GM10266 (cell line): Measurements from ENCODE around the gene ICOS.

Source experiments
- DNase-seq: peaks from one replicate; pipeline ENCODE4 v3.0.0; 2012; ENCODE audit errors: extremely low spot score
- TF ChIP-seq, protein P1 (sequence below): IDR thresholded peaks from 2 replicates; pipeline ENCODE4 v1.5.1; 2012; ENCODE audit warnings: mild to moderate bottlenecking, low read depth; ENCODE audit not compliant: control insufficient read depth, insufficient read depth; ENCODE audit errors: missing control alignments

ICOS gene

GRCh38 chr2:203997980-203998809, 61.6 kb downstream of the ICOS start:
- no peak for DNase-seq
- TF ChIP-seq, protein P1, sequence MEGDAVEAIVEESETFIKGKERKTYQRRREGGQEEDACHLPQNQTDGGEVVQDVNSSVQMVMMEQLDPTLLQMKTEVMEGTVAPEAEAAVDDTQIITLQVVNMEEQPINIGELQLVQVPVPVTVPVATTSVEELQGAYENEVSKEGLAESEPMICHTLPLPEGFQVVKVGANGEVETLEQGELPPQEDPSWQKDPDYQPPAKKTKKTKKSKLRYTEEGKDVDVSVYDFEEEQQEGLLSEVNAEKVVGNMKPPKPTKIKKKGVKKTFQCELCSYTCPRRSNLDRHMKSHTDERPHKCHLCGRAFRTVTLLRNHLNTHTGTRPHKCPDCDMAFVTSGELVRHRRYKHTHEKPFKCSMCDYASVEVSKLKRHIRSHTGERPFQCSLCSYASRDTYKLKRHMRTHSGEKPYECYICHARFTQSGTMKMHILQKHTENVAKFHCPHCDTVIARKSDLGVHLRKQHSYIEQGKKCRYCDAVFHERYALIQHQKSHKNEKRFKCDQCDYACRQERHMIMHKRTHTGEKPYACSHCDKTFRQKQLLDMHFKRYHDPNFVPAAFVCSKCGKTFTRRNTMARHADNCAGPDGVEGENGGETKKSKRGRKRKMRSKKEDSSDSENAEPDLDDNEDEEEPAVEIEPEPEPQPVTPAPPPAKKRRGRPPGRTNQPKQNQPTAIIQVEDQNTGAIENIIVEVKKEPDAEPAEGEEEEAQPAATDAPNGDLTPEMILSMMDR, result no peak

DNA sequence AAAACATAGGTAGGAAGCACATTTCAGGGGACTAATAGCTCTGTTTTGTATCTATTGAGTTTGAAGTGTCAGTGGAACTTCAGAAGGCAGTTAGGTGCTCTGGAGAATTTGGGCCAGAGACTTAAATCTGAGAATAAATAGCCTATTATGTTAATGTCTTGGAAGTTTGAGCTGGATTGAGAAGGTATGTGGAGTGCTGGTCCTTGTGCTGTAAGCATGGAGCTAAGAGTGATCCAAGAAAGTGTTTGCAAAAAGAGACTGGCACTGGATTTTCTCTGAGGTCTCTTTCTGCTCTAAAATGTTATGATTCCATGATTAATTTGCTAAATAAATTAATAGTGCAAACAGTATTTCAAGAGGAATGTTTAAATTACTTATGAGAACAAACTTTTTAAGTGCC, 63.3 kb downstream of the ICOS start:
- TF ChIP-seq, protein P1, result no peak
- no peak for DNase-seq

- no peak for DNase-seq
- TF ChIP-seq, protein P1, result no peak
These were observed 63.9 kb downstream of the ICOS start for GRCh38 chr2:204000446-204000845.

- TF ChIP-seq, protein P1, result no peak
- DNase-seq, result no peak
These were observed 66.9 kb downstream of the ICOS start for GRCh38 chr2:204003276-204003990.

DNA sequence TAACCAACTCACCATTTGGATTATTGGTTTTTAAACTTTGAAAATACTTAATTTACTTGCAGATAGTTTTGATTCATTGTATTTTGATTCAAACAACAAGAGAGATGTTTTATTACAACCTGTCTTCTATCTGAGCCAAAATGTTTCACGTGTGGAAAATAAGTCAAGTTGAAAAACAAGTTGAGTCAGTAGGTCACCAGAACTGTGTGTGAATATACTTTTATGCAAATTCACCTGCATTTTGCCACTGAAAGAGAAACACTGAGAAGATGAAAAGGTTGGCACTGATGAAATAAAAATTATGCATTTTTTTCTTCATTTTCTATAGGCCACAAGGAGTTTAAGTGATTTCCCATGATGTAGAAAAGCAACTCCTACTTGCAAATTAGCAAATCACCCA, 68.3 kb downstream of the ICOS start:
- no peak for DNase-seq
- TF ChIP-seq, protein P1, result no peak

- no peak for DNase-seq
- TF ChIP-seq, protein P1, result no peak
These were observed 69.6 kb downstream of the ICOS start for GRCh38 chr2:204005940-204006721.
